ENCODE measurements around the gene PRAC2.
A peak's percentile ranks its signal among the peaks of the same experiment; 100 is the strongest.
"Not testable (repeated sequence)": the region's sequence is repeated elsewhere in the genome, so short reads cannot be mapped to it uniquely, and the experiment has no call there.

PRAC2 gene

DNA sequence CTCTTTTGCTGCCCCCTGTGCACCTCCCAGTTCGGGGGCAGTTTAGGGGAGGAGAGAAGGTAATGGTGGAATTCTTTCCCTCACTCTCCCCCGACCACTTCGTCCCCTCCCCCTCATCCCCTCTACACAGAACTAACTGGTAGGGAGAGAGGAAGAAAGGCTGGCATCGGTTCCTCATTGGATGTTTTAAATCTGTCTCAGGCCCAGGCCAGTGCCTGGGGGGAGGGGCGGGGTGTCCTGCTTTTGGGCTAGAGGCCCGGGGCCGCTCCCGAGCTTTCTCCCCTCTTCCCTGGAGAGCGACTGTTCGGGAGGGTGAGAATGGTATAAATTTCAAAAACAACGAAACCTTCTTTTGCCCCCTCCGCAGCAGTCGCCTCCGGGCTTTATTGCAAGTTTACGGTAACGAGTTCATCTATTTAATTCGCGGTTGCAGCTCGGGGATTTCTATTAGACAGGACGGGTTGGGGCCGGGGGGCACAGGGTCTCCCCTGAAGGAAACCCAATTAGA, at the start of gene PRAC2:
Gene PRAC2 (plus strand): TSS at position 271 of the 508 bp plus-strand sequence. CDS start 1,226 bp downstream, outside the sequence.
- no peak for DNase-seq

DNA sequence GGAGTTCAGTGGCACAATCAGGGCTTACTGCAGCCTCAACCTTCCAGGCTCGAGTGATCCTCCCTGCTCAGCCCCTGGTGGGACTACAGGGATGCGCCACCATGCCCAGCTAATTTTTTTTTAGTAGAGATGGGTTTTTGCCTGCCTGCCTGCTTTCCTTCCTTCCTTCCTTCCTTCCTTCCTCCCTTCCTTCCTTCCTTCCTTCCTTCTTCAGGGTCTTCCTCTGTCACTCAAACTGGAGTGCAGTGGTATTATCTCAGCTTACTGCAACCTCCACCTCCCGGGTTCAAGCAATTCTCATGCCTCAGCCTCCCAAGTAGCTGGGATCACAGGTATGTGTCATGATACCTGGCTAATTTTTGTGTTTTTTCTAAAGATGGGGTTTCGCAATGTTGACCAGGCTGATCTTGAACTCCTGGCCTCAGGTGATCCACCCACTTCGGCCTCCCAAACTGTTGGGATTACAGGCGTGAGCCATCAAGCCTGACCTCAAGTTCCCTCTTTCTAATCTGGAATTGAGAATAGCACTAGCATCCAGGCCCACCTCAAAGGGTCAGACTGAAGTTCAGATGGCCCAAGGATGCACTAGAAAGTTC, 45.9 kb upstream of the PRAC2 start:
- no peak for DNase-seq

DNA sequence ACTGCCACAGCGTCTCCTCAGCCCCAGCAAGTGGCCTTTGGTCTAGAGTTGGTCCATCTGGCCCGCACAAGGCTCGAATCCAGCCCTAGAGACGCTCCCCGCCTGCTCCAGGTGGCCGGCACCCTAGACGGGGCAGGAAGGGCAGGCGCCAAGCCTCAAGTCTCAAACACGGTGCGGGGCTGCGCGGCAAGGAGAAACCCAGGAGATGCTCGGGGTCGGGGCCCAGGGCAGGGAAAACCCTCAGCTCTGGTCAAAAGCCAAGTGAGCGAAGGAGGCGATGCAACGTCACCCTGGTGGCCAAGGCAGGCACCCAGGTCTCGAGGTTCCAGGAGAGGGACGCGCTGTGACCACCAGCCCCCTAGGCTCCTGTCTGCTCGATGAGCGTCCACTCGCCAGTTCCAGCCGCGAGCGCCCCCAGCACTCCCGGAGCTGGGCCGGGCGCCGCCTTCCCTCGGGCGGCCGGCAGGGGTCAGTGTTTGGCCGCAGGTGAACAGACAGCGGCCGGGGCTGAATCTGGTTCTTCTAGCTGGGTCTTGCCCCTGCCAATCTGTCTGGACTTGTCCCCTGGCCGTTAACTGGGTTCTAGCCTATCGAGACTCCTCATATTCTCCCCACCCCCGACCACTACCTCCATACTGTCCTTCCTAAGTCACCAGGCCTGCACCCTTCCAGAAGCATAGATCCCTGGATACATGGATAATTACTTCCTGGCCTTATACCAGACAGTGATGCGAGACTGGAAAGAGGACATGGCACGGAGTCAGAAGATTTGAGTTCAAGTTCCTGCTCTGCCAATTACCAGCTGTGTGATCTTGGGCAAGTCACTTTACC, 44.6 kb upstream of the PRAC2 start:
- DNase-seq: peak; percentile 42 to 69 (median 48)

DNA sequence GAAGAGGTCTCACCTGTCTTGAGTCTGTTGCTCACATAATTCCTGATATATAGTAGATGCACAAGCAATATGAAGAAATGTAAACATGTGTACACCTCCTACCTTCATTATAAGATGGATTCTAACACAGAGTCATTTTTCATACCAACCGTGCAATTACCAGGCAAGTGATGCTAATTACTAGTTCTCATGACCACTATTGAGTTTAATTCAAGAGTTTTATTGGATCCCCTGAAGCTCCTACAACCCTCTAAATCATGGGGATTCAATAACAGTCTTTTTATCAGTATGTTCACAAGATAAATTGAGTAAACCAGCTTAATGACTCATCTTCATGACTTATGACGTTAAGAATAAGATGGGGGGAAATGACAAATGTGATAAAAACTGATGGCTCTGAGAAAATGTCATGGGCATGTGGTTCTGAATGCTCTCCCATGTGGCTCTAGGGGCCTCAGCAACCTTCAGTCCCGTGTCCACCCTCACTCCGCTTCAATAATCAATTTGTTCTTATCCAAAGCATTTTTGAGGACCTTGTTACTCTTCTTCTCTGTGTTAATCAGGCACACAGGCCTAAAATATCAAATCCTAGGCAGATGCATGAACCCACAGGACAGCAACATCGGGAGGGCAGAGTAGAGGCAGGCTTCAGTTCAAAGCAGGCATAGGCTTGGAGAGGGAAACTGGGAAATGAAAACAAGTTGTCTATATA, 43.4 kb upstream of the PRAC2 start:
- no peak for DNase-seq

DNA sequence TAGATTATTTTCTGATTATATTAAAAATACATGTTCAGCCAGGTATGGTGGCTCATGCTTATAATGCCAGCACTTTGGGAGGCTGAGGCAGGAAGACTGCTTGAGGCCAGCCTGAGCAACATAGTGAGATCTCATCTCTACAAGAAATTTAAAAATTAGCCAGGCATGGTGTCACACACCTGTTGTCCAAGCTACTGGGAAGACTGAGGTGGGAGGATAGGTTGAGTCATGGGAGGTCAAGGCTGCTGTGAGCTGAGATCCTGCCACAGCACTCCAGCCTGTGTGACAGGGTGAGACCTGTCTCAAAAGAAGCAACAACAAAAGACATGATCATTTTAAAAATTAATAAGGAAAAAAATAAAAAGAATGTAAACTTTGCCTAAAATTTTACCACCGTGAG, 41.4 kb upstream of the PRAC2 start:
- no peak for DNase-seq

DNA sequence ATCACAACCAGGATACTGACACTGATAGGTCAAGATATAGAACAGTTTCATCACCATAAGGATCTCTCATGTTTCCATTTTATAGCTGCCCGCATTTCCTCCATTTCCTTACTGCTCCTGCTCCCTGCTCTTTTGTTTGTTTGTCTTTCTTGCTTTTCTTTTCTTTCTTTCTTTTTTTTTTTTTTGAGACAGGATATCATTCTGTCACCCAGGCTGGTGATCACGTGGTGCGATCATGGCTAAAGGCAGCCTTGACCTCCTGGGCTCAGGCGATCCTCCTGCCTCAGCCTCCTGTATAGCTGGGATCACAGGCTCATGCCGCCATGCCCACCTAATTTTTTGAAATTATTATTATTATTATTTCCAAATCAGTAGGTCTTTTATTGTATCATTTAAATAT, 32.3 kb upstream of the PRAC2 start:
- no peak for DNase-seq

DNA sequence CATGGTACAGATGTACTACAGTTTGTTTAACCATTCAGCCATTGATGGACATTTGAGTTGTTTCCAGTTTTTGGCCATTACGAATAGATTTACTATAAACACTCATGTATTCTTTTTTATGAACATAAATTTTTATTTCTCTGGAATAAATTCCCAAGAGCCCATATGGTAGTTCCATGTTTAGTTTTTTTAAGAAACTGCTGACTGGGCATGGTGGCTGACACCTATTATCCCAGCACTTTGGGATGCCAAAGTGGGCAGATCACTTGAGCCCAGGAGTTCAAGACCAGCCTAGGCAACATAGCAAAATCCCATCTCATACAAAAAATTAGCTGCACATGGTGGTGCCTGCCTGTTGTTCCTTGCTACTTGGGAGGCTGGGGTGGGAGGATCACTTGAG, 30.9 kb upstream of the PRAC2 start:
- no peak for DNase-seq

DNA sequence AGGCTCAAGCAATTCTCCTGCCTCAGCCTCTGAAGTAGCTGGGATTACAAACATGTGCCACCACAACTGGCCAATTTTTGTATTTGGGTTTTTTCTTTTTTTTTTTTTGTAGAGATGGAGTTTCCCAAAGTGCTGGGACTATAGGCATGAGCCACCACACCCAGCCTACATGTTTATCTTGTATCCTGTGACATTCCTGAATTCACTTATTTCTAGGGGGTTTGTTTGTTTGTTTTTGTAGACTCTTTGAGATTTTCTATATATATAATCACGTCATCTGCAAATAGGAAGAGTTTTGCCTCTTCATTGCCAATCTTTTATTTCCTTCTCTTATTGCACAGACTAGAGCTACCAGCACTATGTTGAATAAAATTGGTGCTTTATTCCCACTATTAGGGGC, 29.8 kb upstream of the PRAC2 start:
- no peak for DNase-seq

DNA sequence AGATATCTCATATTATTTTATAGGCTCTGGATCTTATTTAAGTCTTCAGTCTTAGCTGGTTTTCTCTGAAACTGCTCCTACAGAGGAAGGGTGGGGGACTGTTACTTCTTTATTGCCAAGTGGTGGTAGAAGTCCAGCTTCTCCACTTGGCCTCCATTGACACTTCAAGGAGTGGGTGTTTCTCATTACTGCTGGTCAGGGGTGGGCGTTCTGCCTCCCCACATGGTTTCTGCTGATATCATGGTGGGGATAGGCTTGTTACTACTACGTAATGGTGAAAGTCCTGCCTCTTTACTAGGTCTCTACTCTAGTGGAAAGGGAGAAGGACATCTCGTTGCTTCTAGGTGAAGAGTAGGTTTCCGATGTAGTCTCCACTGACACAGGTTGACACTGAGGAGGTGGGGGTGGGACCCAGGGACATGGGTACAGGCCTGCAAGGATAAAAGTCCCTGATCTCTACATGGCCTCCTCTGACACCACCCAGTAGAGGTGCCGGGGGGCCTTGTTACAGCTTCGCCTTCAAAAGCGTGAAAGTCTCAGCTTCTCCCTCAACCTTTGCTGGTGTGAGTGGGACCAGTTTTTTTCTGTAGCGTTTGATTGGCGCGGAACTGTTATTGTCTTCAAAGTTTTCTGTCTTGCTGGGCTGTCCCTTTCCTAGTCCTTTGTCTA, 21.0 kb upstream of the PRAC2 start:
- no peak for DNase-seq

DNA sequence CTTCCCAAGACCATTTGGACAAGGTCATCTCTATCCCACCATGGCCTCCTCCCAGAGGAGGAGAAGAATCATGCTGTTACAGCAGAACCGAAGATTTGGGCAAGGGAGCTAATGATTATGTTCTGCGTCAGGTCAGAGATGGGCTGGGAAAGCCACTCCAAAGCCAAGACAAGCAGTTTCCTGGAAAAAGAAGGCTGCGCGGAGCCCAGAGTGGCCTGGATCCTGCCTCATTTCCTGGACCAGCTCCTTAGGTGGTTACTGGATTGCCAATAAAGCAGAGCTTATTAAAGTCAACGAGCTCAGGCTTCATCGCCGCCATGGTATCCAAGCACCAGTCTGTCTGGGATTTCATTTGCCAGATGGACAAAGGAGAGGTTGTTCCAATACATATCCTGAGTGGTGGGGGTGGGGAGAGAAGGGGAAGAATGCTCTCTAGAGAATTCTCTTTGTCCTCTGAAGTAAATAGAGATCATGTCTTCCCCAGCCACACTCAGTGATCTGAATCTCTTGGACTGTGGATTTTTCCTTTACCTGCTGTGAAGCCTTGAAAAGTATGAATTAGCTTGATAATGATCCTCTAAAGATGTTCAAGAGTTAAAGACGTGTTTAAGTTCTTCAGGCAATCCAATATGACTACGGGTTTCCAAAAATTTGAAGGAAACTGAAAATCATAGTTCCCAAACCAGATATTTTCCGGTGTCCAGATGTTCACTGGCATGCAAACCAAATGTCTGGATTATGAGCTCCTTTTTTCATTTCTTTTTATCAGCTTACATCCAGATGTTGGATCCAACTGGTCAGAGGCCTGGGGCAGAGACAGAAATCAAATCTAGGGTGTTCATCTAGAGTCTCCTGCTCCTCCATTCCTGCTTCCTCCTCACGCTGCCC, 18.4 kb upstream of the PRAC2 start:
- DNase-seq: no peak

DNA sequence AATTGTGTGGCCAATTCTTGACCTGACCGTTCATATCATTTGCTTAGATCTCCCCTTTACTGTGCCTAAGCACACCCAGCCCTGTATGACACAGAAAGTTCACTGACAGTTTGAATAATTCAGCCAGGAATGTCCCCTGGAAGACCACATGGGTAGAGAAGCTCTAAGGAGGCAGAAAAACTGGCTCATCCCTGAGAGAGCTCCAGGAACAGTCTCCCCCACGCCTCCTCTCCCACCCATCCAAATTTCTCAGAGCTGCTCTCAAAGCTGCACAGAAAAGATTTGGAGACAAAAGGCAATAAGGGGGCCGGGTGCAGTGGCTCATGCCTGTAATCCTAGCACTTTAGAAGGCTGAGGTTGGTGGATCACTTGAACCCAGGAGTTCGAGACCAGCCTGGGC, 11.9 kb upstream of the PRAC2 start:
- no peak for DNase-seq

DNA sequence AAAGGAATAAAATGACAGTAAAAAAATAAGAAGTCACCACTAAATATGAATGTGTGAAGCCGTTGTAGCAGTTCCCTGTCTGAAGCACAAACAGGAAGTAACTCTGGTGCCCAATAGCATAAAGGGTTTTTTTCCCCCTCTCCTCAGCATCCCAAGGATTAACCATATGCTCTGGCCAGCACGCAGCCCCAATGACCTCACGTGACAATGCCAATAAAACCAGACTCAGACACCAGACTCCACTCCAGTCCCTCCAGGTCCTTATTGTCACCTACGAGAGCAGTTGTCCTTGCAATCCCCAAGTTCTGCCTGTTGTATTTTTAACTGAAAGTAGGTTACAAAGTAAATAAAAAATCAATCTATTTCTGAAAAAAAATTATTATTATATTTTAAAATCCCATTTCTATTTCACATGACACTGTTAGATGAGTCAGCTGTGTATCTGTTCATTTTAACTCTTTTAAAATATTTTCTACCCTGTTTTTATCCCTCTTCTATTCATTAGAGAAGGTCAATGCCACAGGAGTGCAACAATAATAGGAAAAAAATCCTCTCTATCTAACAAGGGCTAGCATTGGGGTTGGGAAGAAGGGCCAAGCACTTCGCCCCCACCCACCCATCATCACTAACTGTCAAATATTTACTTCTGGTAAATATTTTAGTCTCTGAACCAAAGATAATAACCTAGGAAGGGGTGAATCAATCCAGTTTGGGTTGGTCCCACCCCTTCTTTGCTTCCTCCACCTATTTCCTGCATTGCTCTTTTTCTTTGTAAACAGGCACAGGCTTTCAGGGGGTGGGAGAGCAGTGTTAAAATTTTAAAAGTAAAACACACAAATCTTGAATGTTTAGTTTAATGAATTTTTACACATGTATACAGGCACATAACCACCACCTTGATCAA, 7.2 kb upstream of the PRAC2 start:
- DNase-seq: no peak

DNA sequence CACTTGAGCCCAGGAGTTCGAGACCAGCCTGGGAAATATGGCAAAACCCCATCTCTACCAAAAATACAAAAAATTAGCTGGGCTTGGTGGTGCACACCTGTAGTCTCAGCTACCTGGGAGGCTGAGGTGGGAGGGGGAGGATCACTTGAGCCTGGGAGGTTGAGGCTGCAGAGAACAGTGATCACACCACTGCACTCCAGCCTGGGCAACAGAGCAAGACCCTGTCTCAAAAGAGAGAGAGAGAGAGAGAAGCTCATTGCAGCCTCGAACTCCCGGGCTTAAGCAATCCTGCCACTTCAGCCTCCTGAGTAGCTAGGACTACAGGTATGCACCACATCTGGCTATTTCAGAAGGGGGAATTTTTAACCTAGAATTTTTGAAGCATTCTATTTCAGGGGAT, 6.4 kb upstream of the PRAC2 start:
- not testable (repeated sequence) for DNase-seq

DNA sequence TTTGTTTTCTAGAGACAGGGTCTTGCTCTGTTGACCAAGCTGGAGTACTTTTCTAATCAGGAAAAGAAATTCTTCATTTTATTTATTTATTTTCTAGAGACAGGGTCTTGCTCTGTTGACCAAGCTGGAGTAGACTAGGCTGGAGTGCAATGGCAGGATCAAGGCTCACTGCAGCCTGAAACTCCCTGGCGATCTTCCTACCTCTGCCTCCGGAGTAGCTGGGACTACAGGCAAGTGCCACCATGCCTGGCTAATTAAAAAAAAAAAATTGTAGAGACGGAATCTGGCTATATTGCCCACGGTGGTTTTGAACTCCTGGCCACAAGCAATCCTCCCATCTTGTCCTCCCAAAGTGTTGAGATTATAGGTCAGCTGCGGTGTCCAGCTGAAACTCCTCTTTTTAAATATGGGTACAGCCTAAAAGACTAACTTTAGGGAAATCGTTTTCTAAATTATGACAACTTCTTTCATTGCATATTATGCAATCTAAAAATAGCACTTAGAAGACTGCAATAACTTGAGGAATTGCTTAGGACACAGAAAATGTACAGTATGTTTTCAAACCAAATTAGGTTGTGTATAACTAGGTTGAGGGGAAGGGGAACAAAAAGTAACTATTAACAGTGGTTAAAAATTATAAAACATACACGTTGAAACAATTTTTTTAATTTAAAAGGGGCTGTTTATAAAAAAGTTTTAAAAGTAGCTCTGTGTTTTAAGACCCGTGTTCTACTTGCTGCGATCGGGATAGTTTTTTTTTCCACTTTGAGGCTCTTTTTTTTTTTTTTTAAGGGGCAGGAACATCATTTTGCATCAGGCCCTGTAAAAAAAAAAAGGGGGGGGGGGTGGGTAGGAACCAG, 5.4 kb upstream of the PRAC2 start:
- DNase-seq: no peak

DNA sequence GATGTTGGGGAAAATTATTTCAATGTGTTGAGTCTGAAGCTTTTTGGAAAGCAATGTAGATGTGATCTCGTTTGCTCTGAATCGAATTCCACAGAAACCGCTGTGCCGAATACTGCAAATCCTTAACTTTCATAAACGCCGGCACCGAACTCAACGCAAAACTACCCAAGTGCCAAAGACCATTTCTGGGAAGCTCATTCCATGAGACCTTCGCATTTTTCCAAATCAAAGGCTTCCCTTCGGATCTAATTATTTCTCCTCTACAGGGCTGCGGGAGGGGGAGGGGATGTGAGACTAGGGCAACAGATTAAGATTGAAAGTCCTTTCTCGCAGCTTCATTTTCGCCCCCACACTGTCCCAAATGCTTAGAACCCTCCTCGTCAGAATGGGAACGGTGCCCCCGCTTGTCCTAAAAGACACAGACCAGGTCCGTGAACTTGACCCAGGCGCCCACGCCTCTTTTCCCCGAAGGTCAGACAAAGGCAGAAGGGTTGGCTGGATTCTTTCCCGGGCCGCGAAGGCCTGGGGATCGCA, 4.7 kb upstream of the PRAC2 start:
- no peak for DNase-seq

DNA sequence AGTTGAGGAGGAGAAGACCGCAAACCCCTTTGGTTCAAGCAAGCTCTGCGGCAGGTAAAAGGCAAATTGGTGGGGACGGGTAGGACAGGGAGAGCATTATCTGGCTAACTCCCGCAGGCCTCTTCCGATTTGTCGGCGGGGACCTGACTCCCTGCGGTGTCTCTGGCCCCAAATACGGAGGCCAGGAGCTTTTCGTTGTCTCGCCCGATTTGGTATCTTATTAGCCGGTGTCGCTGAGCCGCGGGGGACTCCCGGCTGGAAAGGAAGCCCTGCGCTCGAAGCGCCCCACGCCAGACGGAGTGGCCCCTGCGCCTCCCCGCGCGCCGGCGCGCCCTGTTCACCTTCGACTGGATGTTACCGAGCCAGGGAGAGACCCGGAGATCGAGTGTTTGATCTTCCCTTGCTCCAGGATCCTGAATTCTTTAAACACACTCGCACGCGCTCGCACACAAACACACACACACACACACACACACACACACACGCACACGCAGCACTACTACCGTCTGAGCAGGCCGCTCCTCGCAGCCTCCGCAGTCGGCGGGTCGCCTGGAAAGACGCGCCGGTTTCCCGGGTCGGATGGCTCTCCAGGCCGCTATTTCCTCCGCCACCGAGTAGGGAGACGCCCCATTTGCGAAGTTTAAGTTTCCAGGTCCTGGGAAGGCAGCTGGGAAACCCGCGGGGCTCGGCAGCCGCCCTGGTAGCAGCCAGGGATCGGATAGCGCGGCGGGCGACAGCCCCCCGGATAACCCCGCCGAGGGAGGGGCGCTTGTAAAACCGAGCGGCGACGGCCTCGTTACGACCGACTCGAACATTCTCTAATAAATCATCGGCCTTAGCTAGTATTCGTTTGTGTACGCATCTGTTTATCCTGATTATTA, 4.0 kb upstream of the PRAC2 start:
- DNase-seq: no peak

DNA sequence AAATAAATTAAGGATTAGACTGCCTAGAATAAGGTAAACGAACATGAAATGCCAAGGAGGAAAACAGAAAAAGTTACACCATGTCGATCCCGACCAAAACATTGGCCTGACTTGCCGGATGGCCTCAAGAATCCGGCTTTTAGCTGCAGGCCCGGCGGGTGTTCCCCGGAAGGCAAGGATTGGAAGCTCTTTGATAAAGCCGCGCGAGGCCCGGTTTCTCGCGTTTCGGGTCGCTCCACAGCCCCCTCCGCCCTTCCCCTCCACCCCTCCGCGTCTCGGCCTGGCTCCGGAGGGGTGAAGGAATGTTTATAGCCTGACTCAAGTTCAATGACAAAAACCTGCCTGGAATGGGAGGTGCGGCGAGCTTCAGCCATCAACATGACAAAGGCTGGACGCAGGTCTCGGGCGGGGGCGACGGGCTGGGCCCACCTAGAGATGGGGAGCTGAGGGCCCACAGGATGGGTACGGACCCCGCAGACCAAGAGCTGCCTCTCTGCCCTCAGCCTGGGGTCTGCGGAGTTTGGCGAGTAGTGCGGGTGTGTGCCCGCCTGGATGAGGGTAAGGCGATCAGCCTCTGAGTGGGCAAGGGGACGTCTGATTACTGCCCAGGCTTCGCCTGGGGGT, 3.2 kb upstream of the PRAC2 start:
- DNase-seq: no peak
